K562 (cell line): ENCODE data around the gene INVS. TPM values are rescaled to one million over a fixed set of nuclear protein-coding genes. Genes with fewer than 3 reads are reported as not detected.

ENCODE experiments used
- ATAC-seq: fragments of 200-7000 bp; cut with Tn5 transposase; 3 replicates; pipeline ENCODE4 v1.9.1; 2020; ENCODE audit warnings: moderate library complexity
- Bru-seq: library from RNA; stranded (reverse); fragments of 400-500 nt; gene quantifications from one replicate; lab custom pipeline; 2021; lab: Mats Ljungman, UMichigan
- BruChase-seq, 2 experiments: library from RNA; stranded (reverse); fragments of 400-500 nt; gene quantifications; one replicate each; lab custom pipeline; 2021; lab: Mats Ljungman, UMichigan
- BruUV-seq: library from RNA; stranded (reverse); fragments of 400-500 nt; replicated peaks from 2 replicates; lab custom pipeline; 2021; lab: Mats Ljungman, UMichigan
- CTCF ChIA-PET: fragments of 300-600 bp; formaldehyde crosslinking; extraction: SDS; loops from one replicate; lab custom pipeline; 2021; ENCODE audit warnings: low intra/inter-chr PET ratio; lab: Yijun Ruan, JAX
- POLR2A ChIA-PET: fragments of 300-600, 350-650 bp; sonication (Branson Sonifier 250); formaldehyde crosslinking; extraction: SDS; loops from one replicate; lab custom pipeline; 2021; ENCODE audit warnings: antibody characterized with exemption, inconsistent platforms; lab: Yijun Ruan, JAX
- DNase-seq, 4 experiments: peaks; one replicate each; pipeline versions ENCODE4 v3.0.0 to v3.0.0-alpha.2; 2011 to 2018; ENCODE audit warnings: low spot score in 3 of 4, mixed read lengths in 3 of 4; ENCODE audit errors: extremely low read depth in 1 of 4
- FAIRE-seq: peaks from 2 replicates; lab custom pipeline; 2011; peaks lifted over from hg19 to GRCh38; lab: Jason Lieb, UNC
- H2AFZ ChIP-seq: 2 replicates; pipeline ENCODE4 v1.6.0; 2011; ENCODE audit warnings: low read depth, low read length, control low read depth, inconsistent platforms
- H3K27ac ChIP-seq: fragments of 200-600 bp; 3 replicates; pipeline ENCODE4 v1.8.0; 2011; ENCODE audit warnings: low read depth, mild to moderate bottlenecking, control low read depth, inconsistent platforms, low read length, moderate library complexity, mixed read lengths; ENCODE audit errors: extremely low read depth
- H3K27me3 ChIP-seq, 2 experiments: fragments of 300-600 bp in 1 of 2; 2 replicates in 1 of 2; 3 replicates in 1 of 2; pipeline versions ENCODE4 v1.6.0 to v1.8.0; 2011; ENCODE audit warnings: inconsistent platforms in 2 of 2, low read length in 2 of 2, mild to moderate bottlenecking in 1 of 2, mixed read lengths in 1 of 2, moderate library complexity in 1 of 2; ENCODE audit not compliant: control insufficient read depth in 2 of 2, insufficient read depth in 2 of 2
- H3K36me3 ChIP-seq: fragments of 300-600 bp; 3 replicates; pipeline ENCODE4 v1.8.0; 2011; ENCODE audit warnings: mild to moderate bottlenecking, low read length, inconsistent platforms; ENCODE audit not compliant: control insufficient read depth, insufficient read depth
- H3K4me1 ChIP-seq, 2 experiments: fragments of 200-600 bp in 1 of 2; replicated peaks in 1 of 2; 2 replicates in 1 of 2; 3 replicates in 1 of 2; pipeline versions ENCODE4 v1.5.1 to v1.8.0; 2011; ENCODE audit warnings: inconsistent platforms in 2 of 2, low read length in 2 of 2, mild to moderate bottlenecking in 1 of 2, mixed read lengths in 1 of 2, moderate library complexity in 1 of 2; ENCODE audit not compliant: control insufficient read depth in 2 of 2, insufficient read depth in 2 of 2
- H3K4me2 ChIP-seq: 2 replicates; pipeline ENCODE4 v1.6.1; 2011; ENCODE audit warnings: low read length, control low read depth, inconsistent platforms, mixed read lengths; ENCODE audit not compliant: insufficient read depth
- H3K4me3 ChIP-seq: fragments of 200-600 bp; sonication (generic), shearing (Covaris generic); 2 replicates; pipeline ENCODE4 v1.5.1; 2016; ENCODE audit warnings: control low read depth, inconsistent platforms
- H3K79me2 ChIP-seq: fragments of 200-600 bp; 3 replicates; pipeline ENCODE4 v1.8.0; 2011; ENCODE audit warnings: low read length, inconsistent platforms; ENCODE audit not compliant: control insufficient read depth, insufficient read depth
- H3K9ac ChIP-seq, 2 experiments: 2 replicates each; pipeline versions ENCODE4 v1.6.0 to v1.6.1; 2011; ENCODE audit warnings: low read depth in 2 of 2, low read length in 2 of 2, control low read depth in 1 of 2, inconsistent platforms in 1 of 2, mild to moderate bottlenecking in 1 of 2, mixed read lengths in 1 of 2; ENCODE audit not compliant: insufficient read depth in 1 of 2
- H3K9me1 ChIP-seq: one replicate; pipeline ENCODE4 v1.6.0; 2011; ENCODE audit warnings: inconsistent platforms, mild to moderate bottlenecking, low read length, moderate library complexity; ENCODE audit not compliant: control insufficient read depth, insufficient read depth
- H3K9me3 ChIP-seq: replicated peaks from 2 replicates; pipeline ENCODE4 v1.5.1; 2011; ENCODE audit warnings: low read depth, low read length, inconsistent platforms; ENCODE audit not compliant: control insufficient read depth, insufficient read depth
- H4K20me1 ChIP-seq: replicated peaks from 2 replicates; pipeline ENCODE4 v1.6.1; 2011; ENCODE audit warnings: low read length, inconsistent platforms, mixed read lengths; ENCODE audit not compliant: control insufficient read depth, insufficient read depth
- EGR1 ChIP-seq: fragments of 450-650 bp; conservative IDR thresholded peaks from 2 replicates; pipeline ENCODE4 v1.6.1; 2017; ENCODE audit warnings: mild to moderate bottlenecking
- EP400 ChIP-seq: fragments of 450-650 bp; IDR thresholded peaks from 2 replicates; pipeline ENCODE4 v1.6.1; 2017; ENCODE audit warnings: antibody characterized with exemption, mild to moderate bottlenecking, moderate library complexity
- KAT2B ChIP-seq: IDR thresholded peaks from one replicate; pipeline ENCODE4 v1.6.1; 2012; ENCODE audit warnings: low read depth, mild to moderate bottlenecking, control low read depth, inconsistent platforms, low read length, moderate library complexity
- NELFE ChIP-seq: IDR thresholded peaks from 2 replicates; pipeline ENCODE4 v1.6.1; 2011; ENCODE audit warnings: mild to moderate bottlenecking; ENCODE audit not compliant: insufficient read depth, insufficient read length
- POU5F1 ChIP-seq: fragments of 150-350 bp; IDR thresholded peaks from 2 replicates; pipeline ENCODE4 v1.6.1; 2014; ENCODE audit warnings: borderline replicate concordance, low read length, low read depth, mild to moderate bottlenecking; ENCODE audit not compliant: partially characterized antibody
- ZNF133 ChIP-seq: fragments of 250-450 bp; sonication (Bioruptor Pico); IDR thresholded peaks from 2 replicates; pipeline ENCODE4 v1.4.0; 2020; ENCODE audit warnings: mild to moderate bottlenecking
- ZNF395 ChIP-seq: fragments of 200-800 bp; sonication (Bioruptor generic); IDR thresholded peaks from 2 replicates; pipeline ENCODE4 v1.6.1; 2017; ENCODE audit warnings: missing genetic modification characterization, missing compliant biosample characterization
- ZZZ3 ChIP-seq: fragments of 450-650 bp; IDR thresholded peaks from 2 replicates; pipeline ENCODE4 v1.6.1; 2016; ENCODE audit warnings: antibody characterized with exemption, mild to moderate bottlenecking, moderate library complexity
- WGBS: fragments of 100-300 bp; shearing (Covaris generic); methylation state at CpG from one replicate; pipeline ENCODE4 v1.1.6; 2016; ENCODE audit warnings: low coverage, mixed read lengths; ENCODE audit not compliant: insufficient coverage; ENCODE audit errors: missing lambda C conversion rate; 5-methylcytosine and 5-hydroxymethylcytosine counted together
- in situ Hi-C: fragments of 300-500 bp; cut with MboI; formaldehyde crosslinking; loops from 4 replicates; pipeline ENCODE4 v1.15.0; 2018; ENCODE audit warnings: inconsistent platforms, mixed read lengths
- intact Hi-C: fragments of 100-400 bp; cut with micrococcal nuclease; formaldehyde crosslinking; loops from 2 replicates; pipeline ENCODE4 v1.14.2; 2022
- long read RNA-seq, 3 experiments: library from polyadenylated mRNA in 2 of 3; library from RNA in 1 of 3; unstranded in 2 of 3; stranded (forward) in 1 of 3; transcript quantifications; one replicate each; pipeline ENCODE4 v2.0.0, GENCODE V29; 2019 to 2022
- polyA minus RNA-seq, 3 experiments: library from RNA; depleted of rRNA, polyadenylated mRNA; stranded (reverse); fragments of >200 nt; gene quantifications; 2 replicates each; pipeline ENCODE4 v1.2.3, GENCODE V29; 2011
- polyA plus RNA-seq, 8 experiments: library from polyadenylated mRNA; depleted of rRNA in 4 of 8; stranded (reverse) in 5 of 8; unstranded in 3 of 8; fragments of >200 nt; fragmentation: Nextera tagmentation in 2 of 8; fragmentation: Illumina TruSeq in 1 of 8; extraction: Ambion mirVana in 2 of 8; extraction: Trizol in 1 of 8; gene quantifications; 2 replicates each; pipeline versions ENCODE4 v1.2.1 to v1.2.3, GENCODE V29; 2011 to 2014; ENCODE audit warnings: inconsistent platforms in 1 of 8, missing spikeins in 1 of 8
- total RNA-seq, 7 experiments: library from RNA; depleted of rRNA in 6 of 7; stranded (reverse); fragments of >200 nt in 6 of 7; fragmentation: Illumina TruSeq in 2 of 7; extraction: Trizol in 2 of 7; gene quantifications; 2 replicates each; pipeline versions ENCODE4 v1.2.1 to v1.2.3, GENCODE V29; 2011 to 2021; ENCODE audit warnings: low replicate concordance in 1 of 7
- TF ChIP-seq, protein P1 (sequence below): sonication (generic); formaldehyde crosslinking; IDR thresholded peaks from 2 replicates; pipeline ENCODE4 v1.9.0; 2022; ENCODE audit warnings: mild to moderate bottlenecking, missing genetic modification reagents

INVS gene, protein sequence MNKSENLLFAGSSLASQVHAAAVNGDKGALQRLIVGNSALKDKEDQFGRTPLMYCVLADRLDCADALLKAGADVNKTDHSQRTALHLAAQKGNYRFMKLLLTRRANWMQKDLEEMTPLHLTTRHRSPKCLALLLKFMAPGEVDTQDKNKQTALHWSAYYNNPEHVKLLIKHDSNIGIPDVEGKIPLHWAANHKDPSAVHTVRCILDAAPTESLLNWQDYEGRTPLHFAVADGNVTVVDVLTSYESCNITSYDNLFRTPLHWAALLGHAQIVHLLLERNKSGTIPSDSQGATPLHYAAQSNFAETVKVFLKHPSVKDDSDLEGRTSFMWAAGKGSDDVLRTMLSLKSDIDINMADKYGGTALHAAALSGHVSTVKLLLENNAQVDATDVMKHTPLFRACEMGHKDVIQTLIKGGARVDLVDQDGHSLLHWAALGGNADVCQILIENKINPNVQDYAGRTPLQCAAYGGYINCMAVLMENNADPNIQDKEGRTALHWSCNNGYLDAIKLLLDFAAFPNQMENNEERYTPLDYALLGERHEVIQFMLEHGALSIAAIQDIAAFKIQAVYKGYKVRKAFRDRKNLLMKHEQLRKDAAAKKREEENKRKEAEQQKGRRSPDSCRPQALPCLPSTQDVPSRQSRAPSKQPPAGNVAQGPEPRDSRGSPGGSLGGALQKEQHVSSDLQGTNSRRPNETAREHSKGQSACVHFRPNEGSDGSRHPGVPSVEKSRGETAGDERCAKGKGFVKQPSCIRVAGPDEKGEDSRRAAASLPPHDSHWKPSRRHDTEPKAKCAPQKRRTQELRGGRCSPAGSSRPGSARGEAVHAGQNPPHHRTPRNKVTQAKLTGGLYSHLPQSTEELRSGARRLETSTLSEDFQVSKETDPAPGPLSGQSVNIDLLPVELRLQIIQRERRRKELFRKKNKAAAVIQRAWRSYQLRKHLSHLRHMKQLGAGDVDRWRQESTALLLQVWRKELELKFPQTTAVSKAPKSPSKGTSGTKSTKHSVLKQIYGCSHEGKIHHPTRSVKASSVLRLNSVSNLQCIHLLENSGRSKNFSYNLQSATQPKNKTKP
- total RNA-seq (2011; cell fraction: chromatin; rRNA removed; ENCODE audit: low replicate concordance) = 61.9 and 123 TPM in 2 replicates
- 31.5 and 34.7 TPM in 2 replicates for total RNA-seq (2011; cell fraction: nucleolus; rRNA removed)
- 62.6 and 89.5 TPM in 2 replicates for total RNA-seq (2011; cell fraction: nucleoplasm; rRNA removed)
- total RNA-seq (2014; rRNA removed) (9.2 and 10.9 TPM in 2 replicates), total RNA-seq (2014; rRNA removed; fragmentation: Illumina TruSeq; extraction: Trizol) (12.5 and 12.7 TPM in 2 replicates), total RNA-seq (2015; rRNA removed; fragmentation: Illumina TruSeq; extraction: Trizol) (11.2 and 12.9 TPM in 2 replicates), total RNA-seq (2021) (9.0 and 10.1 TPM in 2 replicates), polyA plus RNA-seq (2011; rRNA removed) (17.9 and 18.5 TPM in 2 replicates), polyA plus RNA-seq (2014; fragmentation: Illumina TruSeq; extraction: Trizol) (8.2 and 10.0 TPM in 2 replicates), polyA plus RNA-seq (2014; fragmentation: Nextera tagmentation; extraction: Ambion mirVana) (under 1 TPM; 0.77 to 0.91 TPM), polyA plus RNA-seq (2014; rRNA removed) (9.6 and 10.2 TPM in 2 replicates), polyA minus RNA-seq (2011; rRNA and poly(A)+ RNA removed) (46.9 and 55.3 TPM in 2 replicates), Bru-seq, nascent RNA (percentile 68 among the genes with signal in this experiment), BruChase-seq, experiment 1, labeled RNA remaining after a 2-hour chase (percentile 69 among the genes with signal in this experiment), BruChase-seq, experiment 2, labeled RNA remaining after a 6-hour chase (percentile 64 among the genes with signal in this experiment)
- 5.7 and 8.4 TPM in 2 replicates for polyA plus RNA-seq (2011; cell fraction: cytosol; rRNA removed)
- polyA plus RNA-seq (2011; cell fraction: nucleus; rRNA removed) = 42.8 and 47.5 TPM in 2 replicates
- 7.0 and 8.8 TPM in 2 replicates for polyA plus RNA-seq (2012)
- polyA minus RNA-seq (2011; cell fraction: cytosol; rRNA and poly(A)+ RNA removed) = 8.7 and 13.2 TPM in 2 replicates
- polyA minus RNA-seq (2011; cell fraction: nucleus; rRNA and poly(A)+ RNA removed) = 32.9 and 60.0 TPM in 2 replicates
- long read RNA-seq, experiment 1, partial matches to known transcripts = 7 of 19 reads
- long read RNA-seq, experiment 1, other reads (novel, unspliced or antisense) = 8 of 19 reads
- long read RNA-seq, experiment 2, partial matches to known transcripts = 1 of 4 reads
- long read RNA-seq, experiment 2, other reads (novel, unspliced or antisense) = 3 of 4 reads
- long read RNA-seq, experiment 3, partial matches to known transcripts = 1 of 5 reads
- long read RNA-seq, experiment 3, other reads (novel, unspliced or antisense) = 3 of 5 reads

DNA sequence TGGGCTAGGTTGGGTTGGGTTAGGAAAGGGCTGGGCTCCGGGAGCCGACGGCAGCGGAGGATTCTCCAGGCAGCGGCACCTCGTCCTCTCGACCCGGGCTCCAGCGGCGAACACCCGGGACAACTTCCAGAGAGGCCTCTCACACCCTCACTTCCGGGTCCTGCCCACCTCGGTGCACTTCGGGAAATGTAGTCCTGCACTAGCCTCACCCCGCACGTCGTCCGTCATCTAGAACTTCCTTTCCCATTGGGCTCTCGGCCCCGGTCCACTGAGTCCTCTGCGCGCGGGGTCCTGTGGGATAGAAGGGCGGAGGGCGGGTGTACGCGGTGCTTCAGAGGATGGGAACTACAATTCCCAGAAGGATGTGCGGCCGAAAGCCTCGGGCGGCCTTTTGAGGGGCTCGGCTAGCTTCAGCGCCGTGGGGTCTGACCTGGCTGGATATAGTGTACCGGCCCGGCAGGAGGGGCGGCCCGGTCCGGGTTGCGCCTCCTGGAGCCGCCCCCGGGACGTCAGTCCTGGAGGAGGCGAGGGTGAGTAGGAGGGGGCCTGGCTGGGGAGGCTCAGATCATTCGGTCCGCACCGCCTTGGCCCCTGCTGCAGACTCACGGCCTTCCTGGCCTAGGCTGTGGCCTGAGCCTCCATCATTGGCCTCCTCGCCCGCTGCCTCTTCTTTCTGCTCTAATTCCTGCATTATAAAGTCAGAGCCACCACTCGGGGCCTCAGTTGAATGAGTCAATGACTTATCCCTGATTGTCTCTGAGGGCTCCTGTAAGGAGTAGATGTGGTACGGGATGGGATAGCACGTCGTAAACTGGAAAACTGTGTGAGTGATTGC is at the start of gene INVS, which contains the start of gene ERP44:
Gene INVS, plus strand, starts transcription at position 357 of the 835 bp plus-strand sequence. CDS start 5,279 bp downstream, outside the sequence.
Gene ERP44, minus strand, starts transcription at position 114 of the 835 bp plus-strand sequence. CDS start 160 bp downstream, outside the sequence.
- peaks cover 60% of the 10 kb centered on the region for H3K79me2 ChIP-seq
- TF ChIP-seq POU5F1 = peak; percentile 84
- TF ChIP-seq KAT2B = no peak
- TF ChIP-seq ZZZ3 = 0 out of 2 replicates have a peak, but pooled peaks have one; percentile 65
- TF ChIP-seq EP400 = peak; percentile 45; the same call in 1 of the 2 replicates
- peak; percentile 22; the same call in 1 of the 2 replicates for TF ChIP-seq EGR1
- TF ChIP-seq ZNF395 (CRISPR knock-in tag) = peak; percentile 96
- no peak for TF ChIP-seq NELFE
- no peak for TF ChIP-seq ZNF133
- TF ChIP-seq, protein P1, sequence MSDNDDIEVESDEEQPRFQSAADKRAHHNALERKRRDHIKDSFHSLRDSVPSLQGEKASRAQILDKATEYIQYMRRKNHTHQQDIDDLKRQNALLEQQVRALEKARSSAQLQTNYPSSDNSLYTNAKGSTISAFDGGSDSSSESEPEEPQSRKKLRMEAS (CRISPR knock-in tag) = peak; percentile 69

More for the DNA sequence above, at the start of gene INVS, which contains the start of gene ERP44:
- ATAC-seq (peak; percentile 96), DNase-seq (peak; percentile 85 to 99 (median 90)), FAIRE-seq (peak; percentile 95)
- H3K27me3 ChIP-seq = no peaks in the 10 kb centered on the region
- CTCF ChIA-PET = no interaction called here
- no peaks in the 10 kb centered on the region for H3K9me3 ChIP-seq
- WGBS = under 1% methylated on average over 52 of the region's 54 CpGs
- peaks cover 4 to 17% of the 10 kb centered on the region in 2 experiments; a peak in 2 of 5 replicates for H3K4me1 ChIP-seq
- H3K4me2 ChIP-seq = peak within 1 kb of the TSS; percentile 95
- H3K36me3 ChIP-seq = peaks cover 6% of the 10 kb centered on the region; the same call in 2 of the 3 replicates
- in situ Hi-C loops (no loop called here), intact Hi-C loops (loop anchor here (2.0 to 10.0 kb wide), 3 partner anchors 28 to 274 kb away; partner anchors contain the start of gene NR4A3)
- no TSS peak for BruUV-seq
- H3K9me1 ChIP-seq = no peaks in the 10 kb centered on the region
- peak within 1 kb of the TSS; percentile 83 for H3K4me3 ChIP-seq
- peaks cover 9% of the 10 kb centered on the region; the same call in 1 of the 2 replicates for H4K20me1 ChIP-seq
- peak within 1 kb of the TSS; percentile 91 for H2AFZ ChIP-seq
- POLR2A ChIA-PET = interaction anchor here (0.5 to 1.4 kb wide), 2 partner anchors 9 to 35 kb away, joined by 5 to 6 read pairs; no protein-coding TSS in a partner anchor
- H3K27ac ChIP-seq = peak within 1 kb of the TSS; percentile 84
- peak within 1 kb of the TSS; percentile 85 to 95 for H3K9ac ChIP-seq
